ENCODE data around the gene PPM1M.

Gene PPM1M

GRCh38 chr3:52216585-52217408, 28.8 kb upstream of the PPM1M start:
- DNase-seq (ENCODE audit: low read depth) = no peak

GRCh38 chr3:52217409-52217805, 28.2 kb upstream of the PPM1M start:
- no peak for DNase-seq (ENCODE audit: low read depth)

GRCh38 chr3:52218026-52218425, 27.5 kb upstream of the PPM1M start:
- DNase-seq (ENCODE audit: low read depth) = no peak

- no peak for DNase-seq (ENCODE audit: low read depth)
These were observed 27.1 kb upstream of the PPM1M start for GRCh38 chr3:52218454-52218853.

GRCh38 chr3:52218937-52219650, 26.5 kb upstream of the PPM1M start:
- DNase-seq (ENCODE audit: low read depth) = no peak

- DNase-seq (ENCODE audit: low read depth) = peak; percentile 90
These were observed 25.1 kb upstream of the PPM1M start for GRCh38 chr3:52220380-52221026.

- no peak for DNase-seq (ENCODE audit: low read depth)
These were observed 24.4 kb upstream of the PPM1M start for GRCh38 chr3:52221141-52221562.

GRCh38 chr3:52221563-52222318, 23.8 kb upstream of the PPM1M start:
- no peak for DNase-seq (ENCODE audit: low read depth)

- no peak for DNase-seq (ENCODE audit: low read depth)
These were observed 23.0 kb upstream of the PPM1M start for GRCh38 chr3:52222319-52223221.

- no peak for DNase-seq (ENCODE audit: low read depth)
These were observed 21.8 kb upstream of the PPM1M start for GRCh38 chr3:52223449-52224408.

GRCh38 chr3:52225452-52226228, 19.9 kb upstream of the PPM1M start, which contains the start of gene TLR9:
TSS of gene TLR9 (minus strand) at chr3:52225645. CDS start at chr3:52225529, 116 bp downstream.
- DNase-seq (ENCODE audit: low read depth) = no peak

- DNase-seq (ENCODE audit: low read depth) = no peak
These were observed 19.2 kb upstream of the PPM1M start for GRCh38 chr3:52226229-52226817.

- no peak for DNase-seq (ENCODE audit: low read depth)
These were observed 18.4 kb upstream of the PPM1M start for GRCh38 chr3:52227117-52227516.

GRCh38 chr3:52227766-52228165, 17.8 kb upstream of the PPM1M start:
- no peak for DNase-seq (ENCODE audit: low read depth)

GRCh38 chr3:52228266-52228665, 17.3 kb upstream of the PPM1M start:
- DNase-seq (ENCODE audit: low read depth) = no peak

- no peak for DNase-seq (ENCODE audit: low read depth)
These were observed 16.7 kb upstream of the PPM1M start for GRCh38 chr3:52228751-52229291.

GRCh38 chr3:52229656-52230055, 15.9 kb upstream of the PPM1M start:
- no peak for DNase-seq (ENCODE audit: low read depth)

GRCh38 chr3:52230461-52230860, 15.1 kb upstream of the PPM1M start:
- DNase-seq (ENCODE audit: low read depth) = no peak
